Fibroblast of the aortic adventitia (primary cell): Measurements from ENCODE around the gene THAP9. TPM values are rescaled to one million over a fixed set of nuclear protein-coding genes. Genes with fewer than 3 reads are reported as not detected.
A peak's percentile ranks its signal among the peaks of the same experiment; 100 is the strongest.
"Not testable (repeated sequence)": the region's sequence is repeated elsewhere in the genome, so short reads cannot be mapped to it uniquely, and the experiment has no call there.

Experiments
- DNase-seq: peaks from one replicate; pipeline ENCODE4 v3.0.0-alpha.2; 2010; ENCODE audit warnings: low read depth
- H3K4me3 ChIP-seq: 2 replicates; pipeline ENCODE4 v1.5.1; 2011; ENCODE audit warnings: low read depth, mild to moderate bottlenecking, control low read depth, low read length, moderate library complexity
- CTCF ChIP-seq: IDR thresholded peaks from 2 replicates; pipeline ENCODE4 v1.5.1; 2011; ENCODE audit warnings: mild to moderate bottlenecking, low read length, control low read depth, inconsistent platforms; ENCODE audit not compliant: insufficient read depth
- total RNA-seq: library from RNA; depleted of rRNA; stranded (reverse); fragments of >200 nt; gene quantifications from 2 replicates; pipeline ENCODE4 v1.2.3, GENCODE V29; 2012; ENCODE audit warnings: low replicate concordance

The THAP9 gene
- total RNA-seq, 1 donor = 7.1 TPM

DNA sequence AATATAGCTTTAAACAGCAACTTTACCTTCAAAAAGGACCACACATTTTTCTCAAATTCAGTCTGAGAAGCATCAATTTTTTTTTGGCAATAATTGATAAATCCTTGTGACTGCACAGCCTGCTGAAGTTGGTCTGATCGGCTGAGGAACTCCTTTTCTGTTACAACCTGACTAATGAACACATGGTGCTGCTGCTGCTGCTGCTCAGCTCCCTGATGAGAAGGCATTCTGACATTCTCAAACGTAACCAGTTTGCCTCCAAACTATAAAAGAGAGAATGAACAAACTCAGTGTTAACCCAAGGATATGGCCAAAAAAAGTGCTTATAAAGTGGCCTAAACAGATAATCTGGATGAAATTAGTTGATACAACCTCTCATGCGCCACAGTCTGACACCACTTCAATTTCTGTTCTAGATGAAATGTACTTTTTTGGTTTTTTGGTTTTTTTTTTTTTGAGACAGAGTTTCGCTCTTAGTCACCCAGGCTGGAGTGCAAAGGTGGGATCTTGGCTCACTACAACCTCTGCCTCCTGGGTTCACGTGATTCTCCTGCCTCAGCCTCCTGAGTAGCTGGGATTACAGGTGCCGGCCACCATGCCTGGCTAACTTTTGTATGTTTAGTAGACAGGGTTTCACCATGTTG lies 36.1 kb upstream of the THAP9 start:
- no peak for DNase-seq
- no peak for TF ChIP-seq CTCF
- no peak overlapping the region for H3K4me3 ChIP-seq

DNA sequence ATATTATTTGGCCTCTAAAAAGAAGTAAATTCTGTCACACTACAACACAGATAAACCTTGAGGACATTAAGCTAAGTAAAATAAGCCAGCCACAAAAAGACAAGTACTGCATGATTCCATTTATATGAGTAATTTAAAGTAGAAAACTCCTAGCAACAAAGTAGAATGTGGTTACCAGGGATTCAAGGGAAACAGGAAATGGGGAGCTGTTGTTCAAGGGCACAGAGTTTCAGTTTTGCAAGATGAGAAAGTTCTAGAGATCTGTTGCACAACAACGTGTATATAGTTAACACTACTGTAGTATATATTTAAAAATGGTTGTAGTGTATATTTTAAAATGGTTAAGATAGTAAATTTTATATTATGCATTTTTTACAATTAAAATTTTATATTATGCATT lies 34.9 kb upstream of the THAP9 start:
- no peak for TF ChIP-seq CTCF

DNA sequence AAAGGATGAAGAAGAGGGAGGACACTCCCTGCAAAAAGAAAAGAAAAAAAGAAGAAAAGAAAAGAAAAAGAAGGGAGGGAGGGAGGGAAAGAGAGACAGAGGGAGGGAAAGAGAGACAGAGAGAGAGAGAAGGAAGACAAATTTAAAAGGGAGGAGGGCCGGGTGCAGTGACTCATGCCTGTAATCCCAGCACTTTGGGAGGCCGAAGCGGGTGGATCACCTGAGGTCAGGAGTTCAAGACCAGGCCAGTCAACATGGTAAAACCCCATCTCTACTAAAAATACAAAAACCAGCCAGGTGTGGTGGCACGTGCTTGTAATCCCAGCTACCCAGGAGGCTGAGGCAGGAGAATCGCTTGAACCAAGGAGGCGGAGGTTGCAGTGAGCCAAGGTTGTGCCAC lies 34.5 kb upstream of the THAP9 start:
- DNase-seq, H3K4me3 ChIP-seq: not testable (repeated sequence)

More for the DNA sequence above, 34.9 kb upstream of the THAP9 start:
- no peak overlapping the region for H3K4me3 ChIP-seq
- DNase-seq = peak; percentile 91

GRCh38 chr4:82866706-82867385 lies 33.7 kb upstream of the THAP9 start:
- no peak for TF ChIP-seq CTCF
- no peak overlapping the region for H3K4me3 ChIP-seq
- no peak for DNase-seq

DNA sequence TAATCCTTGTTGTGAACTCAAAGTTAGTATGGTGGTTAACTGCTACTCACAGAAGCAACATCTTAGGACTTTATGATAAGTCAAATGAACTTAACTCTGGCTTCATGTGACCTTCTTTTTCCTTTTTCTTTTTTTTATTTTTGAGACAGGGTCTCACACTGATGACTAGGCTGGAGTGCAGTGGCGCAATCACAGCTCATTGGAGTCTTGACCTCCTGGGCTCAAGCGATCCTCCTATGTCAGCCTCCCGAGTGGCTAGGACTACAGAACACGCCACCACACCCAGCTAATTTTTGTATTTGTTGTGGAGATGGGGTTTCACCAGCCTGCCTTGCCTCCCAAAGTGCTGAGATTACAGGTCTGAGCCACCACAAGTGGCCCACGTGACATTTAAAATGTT lies 32.0 kb upstream of the THAP9 start:
- no peak for DNase-seq
- no peak for TF ChIP-seq CTCF
- no peak overlapping the region for H3K4me3 ChIP-seq

- H3K4me3 ChIP-seq = no peak overlapping the region
- TF ChIP-seq CTCF = no peak
Observed at GRCh38 chr4:82885410-82885809, 15.1 kb upstream of the THAP9 start.

DNA sequence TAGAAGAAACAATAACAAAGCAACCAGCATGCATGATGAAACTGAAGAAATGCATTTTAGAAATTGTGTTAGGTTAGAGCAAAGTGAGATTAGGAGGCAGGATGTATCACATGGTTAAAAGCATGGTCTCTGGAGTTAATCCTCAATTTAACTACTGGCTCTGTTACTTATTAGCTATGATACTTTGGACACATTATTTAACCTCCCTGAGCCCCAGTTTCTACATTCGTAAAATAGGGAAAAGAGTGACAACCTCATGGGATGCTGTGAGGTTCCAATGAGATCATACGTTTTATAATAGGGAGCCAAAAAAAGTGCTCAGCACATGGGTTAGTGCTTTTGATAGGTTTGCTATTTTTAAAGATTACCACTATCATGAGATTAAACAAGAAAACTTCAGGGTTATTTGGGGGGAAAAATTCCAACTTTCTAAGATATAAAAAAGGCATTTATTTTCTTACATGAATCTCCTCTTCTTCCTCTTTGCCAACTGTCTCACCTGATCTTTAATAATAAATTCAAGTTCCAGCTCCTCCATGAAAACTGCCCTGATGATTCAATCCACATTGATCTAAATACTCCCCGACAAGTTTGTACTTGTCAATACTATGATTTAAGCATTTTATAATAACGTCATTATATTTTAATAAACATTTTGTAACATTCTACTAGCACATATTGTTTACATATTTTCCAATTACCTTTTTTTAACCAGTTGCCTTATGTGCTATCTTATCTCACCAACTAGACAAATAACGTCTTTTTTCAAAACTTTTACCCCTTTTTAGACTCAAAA lies 14.2 kb upstream of the THAP9 start:
- no peak for TF ChIP-seq CTCF
- DNase-seq = peak; percentile 35
- H3K4me3 ChIP-seq = peak overlapping the region; percentile 26

More at GRCh38 chr4:82885410-82885809, 15.1 kb upstream of the THAP9 start:
- DNase-seq = no peak
